Lower leg skin (tissue), 4 donors: ENCODE results near the gene TACR2. TPM values are rescaled to one million over a fixed set of nuclear protein-coding genes. Genes with fewer than 3 reads are reported as not detected.

ENCODE experiments used
- DNase-seq, 2 donors: peaks; one replicate each; pipeline ENCODE4 v3.0.0-alpha.2; 2019; ENCODE audit warnings: low spot score in 2 of 2
- H3K4me3 ChIP-seq: fragments of 200-600 bp; sonication (generic); 2 replicates; pipeline ENCODE4 v1.5.1; 2017; ENCODE audit warnings: mild to moderate bottlenecking, low read depth; ENCODE audit not compliant: poor library complexity, severe bottlenecking
- POLR2A ChIP-seq, 2 donors: fragments of 450-650 bp; IDR thresholded peaks; one replicate each; pipeline ENCODE4 v1.6.1; 2016 to 2017; ENCODE audit warnings: antibody characterized with exemption in 2 of 2, mild to moderate bottlenecking in 1 of 2, moderate library complexity in 1 of 2
- WGBS, 2 donors: methylation state at CpG; one replicate each; pipeline ENCODE4 v1.1.5; 2018; 5-methylcytosine and 5-hydroxymethylcytosine counted together
- intact Hi-C: fragments of 100-400 bp; cut with DNase I; formaldehyde crosslinking; loops from one replicate; pipeline ENCODE4 v1.15.0; 2023; ENCODE audit warnings: low total_unique reads
- total RNA-seq, 4 donors: library from RNA; depleted of rRNA; stranded (reverse); fragments of >200 nt; gene quantifications; one replicate each; pipeline ENCODE4 v1.1.0, GENCODE V29; 2016
- TF ChIP-seq, protein P1 (sequence below), 3 donors: fragments of 450-650 bp; IDR thresholded peaks; one replicate each; pipeline ENCODE4 v1.5.1; 2016; ENCODE audit warnings: antibody characterized with exemption in 3 of 3, mild to moderate bottlenecking in 3 of 3, moderate library complexity in 2 of 3

TACR2 gene
- total RNA-seq, 4 donors from 2014 or later: 0.29 to 1.8 (median 1.7) TPM; not detected in 1

GRCh38 chr10:69411476-69411875 lies 5.2 kb downstream of the TACR2 start:
- H3K4me3 ChIP-seq: no peak overlapping the region
- intact Hi-C loops: loop anchor here (5.0 kb wide), 1 partner anchor 96 kb away; no protein-coding TSS in a partner anchor
- TF ChIP-seq POLR2A (IDR thresholded peaks at IDR 0.05): no peak
- TF ChIP-seq, protein P1, sequence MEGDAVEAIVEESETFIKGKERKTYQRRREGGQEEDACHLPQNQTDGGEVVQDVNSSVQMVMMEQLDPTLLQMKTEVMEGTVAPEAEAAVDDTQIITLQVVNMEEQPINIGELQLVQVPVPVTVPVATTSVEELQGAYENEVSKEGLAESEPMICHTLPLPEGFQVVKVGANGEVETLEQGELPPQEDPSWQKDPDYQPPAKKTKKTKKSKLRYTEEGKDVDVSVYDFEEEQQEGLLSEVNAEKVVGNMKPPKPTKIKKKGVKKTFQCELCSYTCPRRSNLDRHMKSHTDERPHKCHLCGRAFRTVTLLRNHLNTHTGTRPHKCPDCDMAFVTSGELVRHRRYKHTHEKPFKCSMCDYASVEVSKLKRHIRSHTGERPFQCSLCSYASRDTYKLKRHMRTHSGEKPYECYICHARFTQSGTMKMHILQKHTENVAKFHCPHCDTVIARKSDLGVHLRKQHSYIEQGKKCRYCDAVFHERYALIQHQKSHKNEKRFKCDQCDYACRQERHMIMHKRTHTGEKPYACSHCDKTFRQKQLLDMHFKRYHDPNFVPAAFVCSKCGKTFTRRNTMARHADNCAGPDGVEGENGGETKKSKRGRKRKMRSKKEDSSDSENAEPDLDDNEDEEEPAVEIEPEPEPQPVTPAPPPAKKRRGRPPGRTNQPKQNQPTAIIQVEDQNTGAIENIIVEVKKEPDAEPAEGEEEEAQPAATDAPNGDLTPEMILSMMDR (IDR thresholded peaks at IDR 0.05): no peak
- whole genome bisulfite sequencing, 2 donors: 38 to 43% methylated on average over 4 of the region's 4 CpGs
- DNase-seq: no peak

DNA sequence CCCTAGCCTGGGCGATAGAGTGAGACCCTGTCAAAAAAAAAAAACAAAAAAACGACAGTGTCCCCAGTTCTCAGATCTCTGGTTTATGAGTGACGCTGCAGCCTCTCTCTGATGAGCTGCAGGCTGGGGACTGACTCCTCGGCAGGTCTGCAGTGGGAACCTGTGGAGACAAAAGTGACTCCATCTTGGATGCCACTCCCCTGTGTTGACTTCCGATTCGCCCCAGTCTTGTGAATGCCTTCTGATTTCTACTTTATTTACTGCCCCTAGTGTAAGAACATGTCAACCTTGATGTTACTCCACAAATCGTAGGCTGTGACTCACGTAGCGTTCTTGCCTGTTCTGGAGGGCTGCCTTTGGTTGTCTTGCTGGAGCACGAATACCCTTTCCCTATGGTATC lies 6.2 kb downstream of the TACR2 start:
- H3K4me3 ChIP-seq: no peak overlapping the region
- 83 to 87% methylated on average over 9 to 10 of the region's 10 CpGs for WGBS, 2 donors
- no peak for DNase-seq
- TF ChIP-seq, protein P1 (IDR thresholded peaks at IDR 0.05): no peak
- no peak for TF ChIP-seq POLR2A (IDR thresholded peaks at IDR 0.05)
- intact Hi-C loops: loop anchor here (5.0 kb wide), 1 partner anchor 97 kb away; no protein-coding TSS in a partner anchor

- H3K4me3 ChIP-seq: no peak overlapping the region
- 47 to 59% methylated on average over 6 of the region's 6 CpGs for WGBS, 2 donors
- intact Hi-C loops: loop anchor here (5.0 to 10.0 kb wide), 2 partner anchors 97 to 225 kb away; partner anchors contain the start of gene FAM241B
- DNase-seq: peak in 1 of 2 donors; percentile 58
- TF ChIP-seq POLR2A (IDR thresholded peaks at IDR 0.05): no peak
- TF ChIP-seq, protein P1 (IDR thresholded peaks at IDR 0.05): no peak
Measured at GRCh38 chr10:69409968-69410367, 6.8 kb downstream of the TACR2 start.

GRCh38 chr10:69409176-69409495 lies 7.6 kb downstream of the TACR2 start:
- no peak overlapping the region for H3K4me3 ChIP-seq
- intact Hi-C loops: loop anchor here (10.0 kb wide), 1 partner anchor 226 kb away; the partner anchor contains the start of gene FAM241B
- 7 to 15% methylated on average over 6 to 7 of the region's 7 CpGs for WGBS, 2 donors
- DNase-seq: no peak
- TF ChIP-seq, protein P1 (IDR thresholded peaks at IDR 0.05): no peak
- no peak for TF ChIP-seq POLR2A (IDR thresholded peaks at IDR 0.05)

- DNase-seq: peak; percentile 92 to 99
- 4 to 26% methylated on average over 5 to 38 of the region's 64 CpGs for WGBS, 2 donors
- H3K4me3 ChIP-seq: no peak overlapping the region
- intact Hi-C loops: loop anchor here (10.0 kb wide), 1 partner anchor 226 kb away; the partner anchor contains the start of gene FAM241B
- TF ChIP-seq, protein P1 (IDR thresholded peaks at IDR 0.05): no peak
- no peak for TF ChIP-seq POLR2A (IDR thresholded peaks at IDR 0.05)
Measured at GRCh38 chr10:69408318-69409175, 8.2 kb downstream of the TACR2 start.
